ENCODE results near the gene INTS11.

INTS11 gene

DNA sequence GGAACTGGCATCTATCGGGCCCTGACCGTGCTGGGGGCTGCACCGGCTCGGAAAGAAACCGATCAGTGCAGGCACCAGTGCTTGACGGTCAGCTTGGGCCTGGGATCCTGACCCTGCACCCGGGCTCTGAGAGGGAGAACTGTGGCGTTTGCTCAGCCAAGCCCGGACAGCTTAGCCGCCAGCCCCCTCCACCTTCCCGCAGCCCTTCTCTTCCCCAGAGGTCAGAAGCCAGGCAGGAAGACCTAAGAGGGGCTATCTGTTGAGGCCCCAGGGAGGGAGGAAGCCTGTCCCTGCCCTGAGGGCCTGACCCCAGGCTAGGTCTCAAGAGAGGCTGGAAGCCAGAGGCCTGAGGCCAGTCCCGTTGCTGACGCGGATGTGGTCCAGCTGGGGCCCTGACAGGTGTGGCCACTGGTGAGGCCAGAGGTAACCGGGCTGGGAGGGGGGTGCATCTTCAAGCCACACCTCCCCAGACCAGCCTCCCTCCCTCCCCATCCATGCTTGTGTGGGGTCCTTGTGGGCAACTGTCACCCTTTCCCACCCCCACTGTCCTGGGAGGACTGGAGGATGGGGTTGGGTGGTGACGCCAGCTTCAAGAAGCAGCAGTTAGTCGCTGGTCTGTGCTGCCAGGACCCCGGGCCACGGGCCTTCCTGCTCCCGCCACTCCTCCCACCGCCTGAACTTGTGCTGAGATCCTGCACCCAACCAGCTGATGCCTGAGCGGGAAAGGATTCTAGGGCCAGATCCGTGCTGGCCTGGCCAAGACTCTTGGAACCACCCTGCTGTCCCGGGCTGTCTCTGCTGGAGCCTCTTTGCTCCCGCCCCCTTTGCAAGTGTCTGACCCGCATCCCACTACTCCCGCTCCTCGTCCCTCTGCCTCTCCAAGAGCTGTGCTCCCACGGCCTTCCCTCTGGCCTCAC, 27.3 kb upstream of the INTS11 start:
- H3K4me3 ChIP-seq (replicated peaks; ENCODE audit: low read depth, low read length): no peak overlapping the region
- no peak for DNase-seq (ENCODE audit: low read depth)
- TF ChIP-seq CTCF (IDR thresholded peaks at IDR 0.05; ENCODE audit: low read length, missing control alignments): no peak

- peak within 1 kb of the TSS; percentile 66 for H3K4me3 ChIP-seq (replicated peaks; ENCODE audit: low read depth, low read length)
- DNase-seq (ENCODE audit: low read depth): peak; percentile 53
- TF ChIP-seq CTCF (IDR thresholded peaks at IDR 0.05; ENCODE audit: low read length, missing control alignments): peak; percentile 29
Measured at GRCh38 chr1:1349256-1350012, 25.0 kb upstream of the INTS11 start, which contains the start of gene DVL1. DVL1 (minus strand) TSS chr1:1349418; CDS start chr1:1349065, 353 bp downstream.

GRCh38 chr1:1348420-1349255, 24.2 kb upstream of the INTS11 start:
- no peak for TF ChIP-seq CTCF (IDR thresholded peaks at IDR 0.05; ENCODE audit: low read length, missing control alignments)
- peak; percentile 50 for DNase-seq (ENCODE audit: low read depth)
- H3K4me3 ChIP-seq (replicated peaks; ENCODE audit: low read depth, low read length): peak overlapping the region; percentile 66

GRCh38 chr1:1347663-1348419, 23.4 kb upstream of the INTS11 start:
- DNase-seq (ENCODE audit: low read depth): no peak
- no peak for TF ChIP-seq CTCF (IDR thresholded peaks at IDR 0.05; ENCODE audit: low read length, missing control alignments)
- peak overlapping the region; percentile 66 for H3K4me3 ChIP-seq (replicated peaks; ENCODE audit: low read depth, low read length)

DNA sequence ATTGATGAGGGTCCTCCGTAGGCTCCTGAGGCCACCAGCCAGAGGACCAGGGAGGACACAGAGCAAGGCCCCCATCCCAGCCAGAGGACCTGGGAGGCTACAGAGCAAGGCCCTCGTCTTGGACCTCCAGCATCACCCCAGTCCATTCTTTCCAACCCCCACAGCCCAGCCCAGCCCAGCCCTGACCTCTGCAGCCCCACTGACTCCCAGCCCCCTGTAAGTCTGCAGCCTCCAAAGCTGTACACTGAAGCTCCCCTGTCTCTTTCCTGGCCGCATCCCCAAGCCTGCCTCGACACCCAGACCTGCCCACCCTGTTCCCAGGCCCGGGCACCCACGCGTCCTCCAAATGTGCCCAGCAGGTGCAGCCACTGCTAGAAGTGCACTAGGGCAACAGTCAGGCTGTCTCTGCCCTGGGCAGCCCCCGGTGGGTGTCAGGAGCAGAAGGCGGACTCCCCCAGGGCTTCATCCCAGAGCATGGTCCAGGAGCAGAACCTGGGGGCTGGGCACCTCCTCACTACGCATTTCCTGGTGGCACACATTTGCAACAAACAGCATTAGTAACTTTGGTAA, 22.7 kb upstream of the INTS11 start:
- peak overlapping the region; percentile 66 for H3K4me3 ChIP-seq (replicated peaks; ENCODE audit: low read depth, low read length)
- DNase-seq (ENCODE audit: low read depth): no peak
- no peak for TF ChIP-seq CTCF (IDR thresholded peaks at IDR 0.05; ENCODE audit: low read length, missing control alignments)
